Activated CD4-positive, alpha-beta memory T cell treated with anti-CD3 and anti-CD28 coated beads for 36 hours (primary cell): ENCODE measurements around the gene SCD5. TPM values are rescaled to one million over a fixed set of nuclear protein-coding genes. Genes with fewer than 3 reads are reported as not detected.

Experiments used
- CTCF ChIA-PET: fragments of 350-600 bp; sonication (Branson Sonifier 250); formaldehyde crosslinking; loops from one replicate; lab custom pipeline; 2021; ENCODE audit warnings: antibody characterized with exemption, inconsistent platforms; lab: Charles Lee
- POLR2A ChIA-PET: fragments of 350-600 bp; sonication (Branson Sonifier 250); formaldehyde crosslinking; loops from one replicate; lab custom pipeline; 2021; ENCODE audit warnings: antibody characterized with exemption; lab: Charles Lee
- DNase-seq: peaks from one replicate; pipeline ENCODE4 v3.0.0-alpha.2; 2020
- H3K27ac Mint-ChIP-seq: one replicate; pipeline ENCODE4 v1.8.0; 2021; ENCODE audit warnings: mixed read lengths
- H3K27me3 Mint-ChIP-seq: one replicate; pipeline ENCODE4 v1.8.0; 2021; ENCODE audit warnings: mixed read lengths
- H3K36me3 Mint-ChIP-seq: one replicate; pipeline ENCODE4 v1.8.0; 2021; ENCODE audit warnings: mixed read lengths
- H3K4me1 Mint-ChIP-seq: one replicate; pipeline ENCODE4 v1.8.0; 2021; ENCODE audit warnings: low read depth, mixed read lengths
- H3K4me3 Mint-ChIP-seq: one replicate; pipeline ENCODE4 v1.8.0; 2021; ENCODE audit warnings: mild to moderate bottlenecking, mixed read lengths
- H3K9me3 Mint-ChIP-seq: one replicate; pipeline ENCODE4 v1.8.0; 2021; ENCODE audit warnings: mixed read lengths
- intact Hi-C: fragments of 100-400 bp; cut with micrococcal nuclease; formaldehyde crosslinking; loops from one replicate; pipeline ENCODE4 v1.15.1; 2023
- total RNA-seq, 2 experiments: library from RNA; stranded (reverse); gene quantifications; one replicate each; pipeline ENCODE4 v1.2.3, GENCODE V29; 2021

SCD5 gene
- total RNA-seq, 2 experiments from 2014 or later = 0.12 to 0.14 TPM

GRCh38 chr4:82599336-82599735 lies 199.3 kb downstream of the SCD5 start:
- peaks cover 4% of the 10 kb centered on the region for H3K27me3 Mint-ChIP-seq
- intact Hi-C loops = no loop called here
- H3K4me1 Mint-ChIP-seq = no peaks in the 10 kb centered on the region
- no peak overlapping the region for H3K4me3 Mint-ChIP-seq
- POLR2A ChIA-PET = no interaction called here
- H3K9me3 Mint-ChIP-seq = no peaks in the 10 kb centered on the region
- H3K36me3 Mint-ChIP-seq = no peaks in the 10 kb centered on the region
- DNase-seq = no peak
- CTCF ChIA-PET = no interaction called here
- no peak overlapping the region for H3K27ac Mint-ChIP-seq

DNA sequence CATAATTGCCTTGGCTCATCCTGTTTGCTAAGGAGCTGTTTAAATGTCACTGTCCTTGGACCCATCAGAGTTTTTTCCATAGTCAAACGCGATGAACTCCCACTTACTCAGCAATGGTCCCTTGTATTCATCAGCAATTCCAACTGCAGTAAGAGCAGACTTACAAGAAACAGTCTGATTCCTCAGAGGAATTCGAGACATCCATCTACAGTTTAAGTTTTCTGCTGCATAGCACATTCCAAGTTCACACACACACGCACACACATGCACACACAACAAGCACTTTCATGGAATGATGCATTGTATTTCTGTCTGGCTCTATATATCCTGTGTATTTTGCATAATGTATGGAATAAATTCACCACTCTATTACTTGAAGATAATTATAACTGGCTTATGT lies 204.1 kb downstream of the SCD5 start:
- Mint-ChIP-seq H3K4me3 (no peak overlapping the region), H3K9me3 (no peaks in the 10 kb centered on the region), H3K27ac (no peak overlapping the region), H3K27me3 (peaks cover 8% of the 10 kb centered on the region), H3K36me3 (no peaks in the 10 kb centered on the region), H3K4me1 (no peaks in the 10 kb centered on the region)
- no peak for DNase-seq
- intact Hi-C loops = no loop called here
- ChIA-PET POLR2A (no interaction called here), CTCF (no interaction called here)

- H3K27me3 Mint-ChIP-seq = peaks cover 7% of the 10 kb centered on the region
- DNase-seq = no peak
- no peaks in the 10 kb centered on the region for H3K9me3 Mint-ChIP-seq
- ChIA-PET POLR2A (no interaction called here), CTCF (no interaction called here)
- H3K27ac Mint-ChIP-seq = no peak overlapping the region
- intact Hi-C loops = no loop called here
- H3K36me3 Mint-ChIP-seq = no peaks in the 10 kb centered on the region
- no peaks in the 10 kb centered on the region for H3K4me1 Mint-ChIP-seq
- H3K4me3 Mint-ChIP-seq = no peak overlapping the region
Measured at GRCh38 chr4:82593411-82593810, 205.2 kb downstream of the SCD5 start.

DNA sequence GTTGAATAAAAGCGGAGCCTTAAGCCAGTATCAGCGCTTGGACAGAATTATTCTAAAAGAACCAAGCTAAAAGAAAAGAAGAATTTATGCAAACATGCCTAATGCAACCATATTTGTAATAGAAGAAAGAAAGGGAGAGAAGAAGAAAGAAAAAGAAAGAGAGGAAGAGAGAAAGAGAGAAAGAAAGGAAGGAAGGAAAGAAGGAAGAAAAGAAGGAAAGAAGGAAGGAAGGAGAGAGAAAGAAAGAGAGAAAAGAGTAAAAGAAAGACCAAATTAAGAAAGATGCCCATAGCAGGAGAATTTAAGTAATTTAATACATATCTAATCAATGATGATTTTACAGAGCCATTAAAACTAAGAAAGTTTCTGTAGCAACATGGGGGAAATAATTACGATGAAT lies 206.0 kb downstream of the SCD5 start:
- Mint-ChIP-seq H3K4me3 (no peak overlapping the region), H3K27me3 (peaks cover 7% of the 10 kb centered on the region), H3K9me3 (no peaks in the 10 kb centered on the region), H3K27ac (no peak overlapping the region), H3K4me1 (no peaks in the 10 kb centered on the region), H3K36me3 (no peaks in the 10 kb centered on the region)
- ChIA-PET POLR2A (no interaction called here), CTCF (no interaction called here)
- no peak for DNase-seq
- intact Hi-C loops = no loop called here

GRCh38 chr4:82591592-82591991 lies 207.0 kb downstream of the SCD5 start:
- H3K27me3 Mint-ChIP-seq = peaks cover 7% of the 10 kb centered on the region
- no peak overlapping the region for H3K27ac Mint-ChIP-seq

GRCh38 chr4:82589756-82590155 lies 208.8 kb downstream of the SCD5 start:
- DNase-seq = no peak
- Mint-ChIP-seq H3K27me3 (peaks cover 7% of the 10 kb centered on the region), H3K9me3 (no peaks in the 10 kb centered on the region), H3K27ac (no peak overlapping the region), H3K36me3 (no peaks in the 10 kb centered on the region), H3K4me3 (no peak overlapping the region), H3K4me1 (no peaks in the 10 kb centered on the region)
- ChIA-PET CTCF (no interaction called here), POLR2A (no interaction called here)
- intact Hi-C loops = no loop called here

More at GRCh38 chr4:82591592-82591991, 207.0 kb downstream of the SCD5 start:
- Mint-ChIP-seq H3K36me3 (no peaks in the 10 kb centered on the region), H3K9me3 (no peaks in the 10 kb centered on the region), H3K4me1 (no peaks in the 10 kb centered on the region), H3K4me3 (no peak overlapping the region)
- DNase-seq = no peak
- CTCF ChIA-PET = no interaction called here
- POLR2A ChIA-PET = no interaction called here
- intact Hi-C loops = no loop called here

GRCh38 chr4:82588771-82589270 lies 209.8 kb downstream of the SCD5 start:
- Mint-ChIP-seq H3K4me1 (no peaks in the 10 kb centered on the region), H3K27me3 (peaks cover 5% of the 10 kb centered on the region), H3K4me3 (no peak overlapping the region), H3K27ac (no peak overlapping the region), H3K9me3 (no peaks in the 10 kb centered on the region), H3K36me3 (no peaks in the 10 kb centered on the region)
- intact Hi-C loops = no loop called here
- POLR2A ChIA-PET = interaction anchor here (0.6 kb wide), 1 partner anchor 31 kb away, joined by 3 read pairs; no protein-coding TSS in a partner anchor
- no peak for DNase-seq
- CTCF ChIA-PET = no interaction called here

DNA sequence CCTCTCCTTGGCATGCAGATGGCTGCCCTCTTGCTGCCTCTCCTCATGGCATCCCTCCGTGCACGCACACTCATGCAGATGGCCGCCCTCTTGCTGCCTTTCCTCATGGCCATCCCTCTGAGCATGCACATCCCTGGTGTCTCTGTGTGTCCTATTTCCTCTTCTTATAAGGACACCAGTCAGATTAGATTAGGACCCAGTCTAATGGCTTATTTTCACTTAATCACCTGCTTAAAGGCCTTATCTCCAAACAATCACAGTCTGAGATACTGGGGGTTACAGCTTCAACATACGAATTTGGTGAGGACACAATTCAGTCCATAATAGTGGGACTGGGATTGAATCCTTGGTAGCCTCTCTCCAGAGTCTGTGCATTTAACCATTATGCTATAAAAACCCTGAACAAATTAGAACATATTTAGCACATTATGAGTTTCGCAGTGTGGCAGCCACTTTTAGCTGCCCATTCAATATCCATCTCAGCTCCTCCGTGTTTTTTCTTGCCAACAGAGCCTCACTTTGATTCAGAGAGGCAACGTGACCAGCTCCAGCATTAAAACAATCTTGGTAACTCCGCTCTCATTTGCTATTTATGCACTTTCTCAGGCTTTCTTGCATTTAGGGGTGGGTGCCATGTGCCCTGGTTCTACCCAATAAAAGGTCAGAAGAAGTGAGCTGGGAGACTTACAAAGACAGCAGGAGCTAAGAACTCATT lies 210.6 kb downstream of the SCD5 start:
- H3K27me3 Mint-ChIP-seq = peaks cover 5% of the 10 kb centered on the region

GRCh38 chr4:82585690-82586435 lies 212.7 kb downstream of the SCD5 start:
- intact Hi-C loops = no loop called here
- Mint-ChIP-seq H3K27me3 (no peaks in the 10 kb centered on the region), H3K4me3 (no peak overlapping the region), H3K9me3 (no peaks in the 10 kb centered on the region), H3K36me3 (no peaks in the 10 kb centered on the region), H3K4me1 (no peaks in the 10 kb centered on the region), H3K27ac (no peak overlapping the region)
- ChIA-PET CTCF (interaction anchor here (1.1 kb wide), 2 partner anchors 110 to 153 kb away, joined by 3 read pairs; no protein-coding TSS in a partner anchor), POLR2A (no interaction called here)
- DNase-seq = no peak

More for the DNA sequence above, 210.6 kb downstream of the SCD5 start:
- no peak overlapping the region for H3K27ac Mint-ChIP-seq
- ChIA-PET CTCF (no interaction called here), POLR2A (interaction anchor here (0.6 to 0.8 kb wide), 2 partner anchors 30 to 32 kb away, joined by 3 read pairs; no protein-coding TSS in a partner anchor)
- H3K9me3 Mint-ChIP-seq = no peaks in the 10 kb centered on the region
- intact Hi-C loops = no loop called here
- H3K4me3 Mint-ChIP-seq = no peak overlapping the region
- no peak for DNase-seq
- no peaks in the 10 kb centered on the region for H3K36me3 Mint-ChIP-seq
- H3K4me1 Mint-ChIP-seq = no peaks in the 10 kb centered on the region

- DNase-seq = no peak
- ChIA-PET POLR2A (no interaction called here), CTCF (interaction anchor here (1.1 kb wide), 1 partner anchor 154 kb away, joined by 3 read pairs; no protein-coding TSS in a partner anchor)
- intact Hi-C loops = no loop called here
- no peaks in the 10 kb centered on the region for H3K9me3 Mint-ChIP-seq
- no peaks in the 10 kb centered on the region for H3K4me1 Mint-ChIP-seq
- H3K27me3 Mint-ChIP-seq = no peaks in the 10 kb centered on the region
- H3K4me3 Mint-ChIP-seq = no peak overlapping the region
- H3K36me3 Mint-ChIP-seq = no peaks in the 10 kb centered on the region
- H3K27ac Mint-ChIP-seq = no peak overlapping the region
Measured at GRCh38 chr4:82584931-82585330, 213.7 kb downstream of the SCD5 start.

DNA sequence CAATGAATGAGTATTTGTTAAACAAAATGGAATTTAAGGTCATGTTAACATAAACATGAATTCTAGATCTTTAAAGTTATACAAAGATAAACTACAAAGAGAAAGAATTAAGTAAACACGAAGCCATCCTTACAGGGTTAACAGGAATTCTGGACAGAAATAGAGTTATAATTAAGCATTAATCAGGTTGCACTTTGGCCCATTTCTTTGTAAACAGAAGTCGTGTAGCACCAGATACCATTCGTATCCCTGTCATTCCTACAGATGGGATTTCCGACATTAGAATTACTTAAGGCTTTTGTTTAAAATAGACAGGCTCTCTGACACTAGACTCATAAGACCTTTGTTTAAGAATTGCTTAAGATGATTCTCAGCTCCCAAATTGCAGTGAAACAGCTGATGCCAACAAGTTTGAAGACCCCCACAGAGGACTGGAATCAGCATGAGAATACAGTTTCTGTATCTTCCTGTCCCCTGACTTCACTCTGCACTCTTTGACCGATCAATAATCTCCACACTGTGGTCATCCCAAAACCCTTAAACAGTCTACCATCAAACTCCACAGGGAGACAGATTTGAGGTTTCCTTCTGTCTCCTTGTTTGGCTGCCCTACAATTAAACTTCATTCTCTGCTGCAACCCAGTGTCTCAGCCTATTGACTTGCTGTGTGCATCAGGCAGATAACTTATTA lies 214.6 kb downstream of the SCD5 start:
- Mint-ChIP-seq H3K4me1 (no peaks in the 10 kb centered on the region), H3K4me3 (no peak overlapping the region), H3K27ac (no peak overlapping the region), H3K36me3 (no peaks in the 10 kb centered on the region), H3K27me3 (no peaks in the 10 kb centered on the region), H3K9me3 (no peaks in the 10 kb centered on the region)
- ChIA-PET CTCF (no interaction called here), POLR2A (no interaction called here)
- no peak for DNase-seq
- intact Hi-C loops = no loop called here

DNA sequence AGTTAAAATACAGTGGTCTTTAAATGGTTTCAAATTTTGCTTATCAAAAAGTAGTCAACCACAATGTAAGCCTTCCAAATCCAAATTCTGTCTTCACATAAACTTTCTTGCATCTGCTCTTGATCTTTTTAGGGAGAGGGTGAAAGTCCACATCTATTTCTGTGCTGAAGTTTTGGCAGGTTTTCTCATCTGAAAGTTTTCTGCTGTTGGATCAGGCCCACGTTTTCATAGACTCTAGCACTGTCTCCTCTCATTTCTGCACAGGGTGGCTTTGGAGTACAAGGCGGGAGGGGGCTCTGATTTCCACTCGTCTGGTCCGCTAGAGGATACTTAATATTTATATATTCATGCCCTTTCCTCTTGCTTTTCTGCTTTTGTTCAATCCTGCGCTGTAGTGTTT lies 218.7 kb downstream of the SCD5 start:
- no peak for DNase-seq
- CTCF ChIA-PET = no interaction called here
- Mint-ChIP-seq H3K27ac (no peak overlapping the region), H3K36me3 (no peaks in the 10 kb centered on the region), H3K4me1 (no peaks in the 10 kb centered on the region), H3K4me3 (no peak overlapping the region), H3K9me3 (no peaks in the 10 kb centered on the region), H3K27me3 (peaks cover 4% of the 10 kb centered on the region)
- POLR2A ChIA-PET = no interaction called here
- intact Hi-C loops = no loop called here
